Upper lobe of left lung (tissue), 4 donors: ENCODE results near the gene PRKAG2.

Experiments used
- POLR2AphosphoS5 ChIP-seq, 2 donors: sonication (generic); formaldehyde crosslinking; IDR thresholded peaks; one replicate each; pipeline ENCODE4 v1.5.1; 2017; ENCODE audit warnings: antibody characterized with exemption in 2 of 2
- TF ChIP-seq, protein P1 (sequence below), 6 experiments: fragments of 450-650 bp in 4 of 6; fragments of 200-600 bp in 2 of 6; sonication (generic) in 2 of 6; IDR thresholded peaks; one replicate each; pipeline ENCODE4 v1.5.1; 2016 to 2019; ENCODE audit warnings: antibody characterized with exemption in 6 of 6

DNA sequence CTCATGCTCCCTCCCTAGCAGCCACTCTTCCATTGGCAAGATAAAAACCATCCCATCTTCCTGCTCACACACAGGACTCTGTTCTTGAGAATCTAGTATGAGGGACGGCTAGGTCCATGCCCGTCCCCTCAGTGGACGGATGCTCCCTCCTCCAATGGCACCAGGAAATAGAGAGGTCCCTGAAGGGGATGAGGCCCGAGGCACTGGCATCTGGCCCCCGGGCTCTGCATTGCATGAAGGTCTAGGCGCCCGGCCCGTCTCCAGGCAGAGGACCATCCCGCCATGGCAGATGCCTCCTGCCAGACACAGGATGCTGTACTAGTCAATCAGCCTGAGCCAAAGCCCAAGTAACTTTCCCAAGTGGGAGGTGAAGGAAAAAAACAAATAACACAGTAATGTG, 15.0 kb downstream of the PRKAG2 start:
- TF ChIP-seq, protein P1, sequence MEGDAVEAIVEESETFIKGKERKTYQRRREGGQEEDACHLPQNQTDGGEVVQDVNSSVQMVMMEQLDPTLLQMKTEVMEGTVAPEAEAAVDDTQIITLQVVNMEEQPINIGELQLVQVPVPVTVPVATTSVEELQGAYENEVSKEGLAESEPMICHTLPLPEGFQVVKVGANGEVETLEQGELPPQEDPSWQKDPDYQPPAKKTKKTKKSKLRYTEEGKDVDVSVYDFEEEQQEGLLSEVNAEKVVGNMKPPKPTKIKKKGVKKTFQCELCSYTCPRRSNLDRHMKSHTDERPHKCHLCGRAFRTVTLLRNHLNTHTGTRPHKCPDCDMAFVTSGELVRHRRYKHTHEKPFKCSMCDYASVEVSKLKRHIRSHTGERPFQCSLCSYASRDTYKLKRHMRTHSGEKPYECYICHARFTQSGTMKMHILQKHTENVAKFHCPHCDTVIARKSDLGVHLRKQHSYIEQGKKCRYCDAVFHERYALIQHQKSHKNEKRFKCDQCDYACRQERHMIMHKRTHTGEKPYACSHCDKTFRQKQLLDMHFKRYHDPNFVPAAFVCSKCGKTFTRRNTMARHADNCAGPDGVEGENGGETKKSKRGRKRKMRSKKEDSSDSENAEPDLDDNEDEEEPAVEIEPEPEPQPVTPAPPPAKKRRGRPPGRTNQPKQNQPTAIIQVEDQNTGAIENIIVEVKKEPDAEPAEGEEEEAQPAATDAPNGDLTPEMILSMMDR (IDR thresholded peaks at IDR 0.05), result no peak
- TF ChIP-seq POLR2AphosphoS5 (IDR thresholded peaks at IDR 0.05), result no peak
